ENCODE results near the gene PGLYRP2. TPM values are rescaled to one million over a fixed set of nuclear protein-coding genes. Genes with fewer than 3 reads are reported as not detected.

Gene PGLYRP2
- total RNA-seq, 2 experiments from 2014 or later: not detected

GRCh38 chr19:15421136-15421695, 58.1 kb downstream of the PGLYRP2 start:
- ChIA-PET CTCF (interaction anchor here (1.0 to 4.1 kb wide), 3 partner anchors 12 to 134 kb away, joined by 4 to 105 read pairs (median 21); partner anchors contain the start of gene RASAL3), POLR2A (interaction anchor here (1.5 to 4.8 kb wide), 6 partner anchors 12 to 135 kb away, joined by 4 to 99 read pairs (median 69); partner anchors contain the start of gene RASAL3)
- Histone ChIP-seq H3K27me3 (ENCODE audit: control insufficient read depth in 1 of 2, insufficient read depth in 2 of 2, low read length in 2 of 2) (no peaks in the 10 kb centered on the region), H3K4me3 (ENCODE audit: low read length) (no peak overlapping the region), H3K4me1 (ENCODE audit: insufficient read depth, low read length) (peaks cover 28% of the 10 kb centered on the region), H3K36me3 (ENCODE audit: insufficient read depth, low read length) (peaks cover 36% of the 10 kb centered on the region), H3K27ac (ENCODE audit: low read depth in 1 of 2, low read length in 2 of 2) (no peak overlapping the region), H3K9me3 (ENCODE audit: control insufficient read depth in 1 of 2, insufficient read depth in 1 of 2, low read length in 2 of 2) (peaks cover 0 to 11% of the 10 kb centered on the region in 2 experiments)
- peaks cover 46% of the 10 kb centered on the region for H3K36me3 Mint-ChIP-seq (ENCODE audit: low read depth)
- no peaks in the 10 kb centered on the region for H3K9me3 Mint-ChIP-seq
- H3K27me3 Mint-ChIP-seq: no peaks in the 10 kb centered on the region
- no peak overlapping the region for H3K27ac Mint-ChIP-seq
- ATAC-seq (ENCODE audit: poor library complexity): no peak
- peaks cover 35% of the 10 kb centered on the region for H3K4me1 Mint-ChIP-seq (ENCODE audit: low read depth)
- no peak overlapping the region for H3K4me3 Mint-ChIP-seq
- intact Hi-C loops (cut with DNase I, micrococcal nuclease): loop anchor here in 1 of 2 experiments (2.0 kb wide), 1 partner anchor 330 kb away; no protein-coding TSS in a partner anchor
- no peak for DNase-seq
- TF ChIP-seq, protein P1, sequence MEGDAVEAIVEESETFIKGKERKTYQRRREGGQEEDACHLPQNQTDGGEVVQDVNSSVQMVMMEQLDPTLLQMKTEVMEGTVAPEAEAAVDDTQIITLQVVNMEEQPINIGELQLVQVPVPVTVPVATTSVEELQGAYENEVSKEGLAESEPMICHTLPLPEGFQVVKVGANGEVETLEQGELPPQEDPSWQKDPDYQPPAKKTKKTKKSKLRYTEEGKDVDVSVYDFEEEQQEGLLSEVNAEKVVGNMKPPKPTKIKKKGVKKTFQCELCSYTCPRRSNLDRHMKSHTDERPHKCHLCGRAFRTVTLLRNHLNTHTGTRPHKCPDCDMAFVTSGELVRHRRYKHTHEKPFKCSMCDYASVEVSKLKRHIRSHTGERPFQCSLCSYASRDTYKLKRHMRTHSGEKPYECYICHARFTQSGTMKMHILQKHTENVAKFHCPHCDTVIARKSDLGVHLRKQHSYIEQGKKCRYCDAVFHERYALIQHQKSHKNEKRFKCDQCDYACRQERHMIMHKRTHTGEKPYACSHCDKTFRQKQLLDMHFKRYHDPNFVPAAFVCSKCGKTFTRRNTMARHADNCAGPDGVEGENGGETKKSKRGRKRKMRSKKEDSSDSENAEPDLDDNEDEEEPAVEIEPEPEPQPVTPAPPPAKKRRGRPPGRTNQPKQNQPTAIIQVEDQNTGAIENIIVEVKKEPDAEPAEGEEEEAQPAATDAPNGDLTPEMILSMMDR (IDR thresholded peaks at IDR 0.05): no peak

DNA sequence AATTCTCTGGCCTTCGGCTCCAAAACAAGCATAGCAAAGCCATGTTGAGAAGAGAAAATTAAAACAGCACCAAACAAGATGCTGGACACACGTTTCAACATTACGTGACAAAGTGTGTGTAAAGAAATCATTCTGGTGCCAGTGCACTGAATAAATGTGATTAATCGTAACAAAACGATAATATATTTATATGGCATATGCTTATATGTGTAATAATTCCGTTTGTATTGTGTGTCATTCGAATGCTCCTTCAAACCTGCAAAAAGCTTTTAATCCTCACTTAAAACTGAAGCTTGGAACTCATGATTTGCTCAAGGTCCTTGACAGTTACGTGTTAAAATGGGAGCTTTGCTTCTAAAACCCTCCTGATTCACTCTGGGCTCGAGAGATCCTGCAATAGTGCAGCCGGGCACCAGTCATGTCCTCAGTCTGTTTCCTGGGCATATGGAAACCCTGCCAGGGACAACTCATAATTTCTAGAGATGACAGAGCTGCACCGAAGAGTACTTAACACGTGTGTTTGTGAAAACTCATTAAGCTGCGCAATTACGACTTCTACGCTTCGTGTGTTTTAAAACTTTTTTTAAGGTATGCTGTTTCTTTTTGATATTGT, 59.8 kb downstream of the PGLYRP2 start:
- Mint-ChIP-seq H3K4me1 (ENCODE audit: low read depth) (peaks cover 44% of the 10 kb centered on the region), H3K9me3 (no peaks in the 10 kb centered on the region), H3K27me3 (no peaks in the 10 kb centered on the region), H3K27ac (peak overlapping the region; percentile 92), H3K4me3 (peak overlapping the region; percentile 94), H3K36me3 (ENCODE audit: low read depth) (peaks cover 48% of the 10 kb centered on the region)
- H3K36me3 ChIP-seq (ENCODE audit: insufficient read depth, low read length): peaks cover 28% of the 10 kb centered on the region
- no peaks in the 10 kb centered on the region for H3K27me3 ChIP-seq (ENCODE audit: control insufficient read depth in 1 of 2, insufficient read depth in 2 of 2, low read length in 2 of 2)
- H3K27ac ChIP-seq (ENCODE audit: low read depth in 1 of 2, low read length in 2 of 2): no peak overlapping the region
- POLR2A ChIA-PET: interaction anchor here (0.7 to 8.2 kb wide), 44 partner anchors 10 to 730 kb away, joined by 3 to 208 read pairs (median 5); partner anchors contain the start of genes AKAP8, BRD4, HSH2D and RASAL3
- peaks cover 0 to 11% of the 10 kb centered on the region in 2 experiments for H3K9me3 ChIP-seq (ENCODE audit: control insufficient read depth in 1 of 2, insufficient read depth in 1 of 2, low read length in 2 of 2)
- H3K4me1 ChIP-seq (ENCODE audit: insufficient read depth, low read length): peaks cover 37% of the 10 kb centered on the region
- DNase-seq (no peak), ATAC-seq (ENCODE audit: poor library complexity) (no peak)
- peak overlapping the region; percentile 11 for H3K4me3 ChIP-seq (ENCODE audit: low read length)
- TF ChIP-seq, protein P1 (IDR thresholded peaks at IDR 0.05): peak; percentile 50
- intact Hi-C loops (cut with DNase I, micrococcal nuclease): loop anchor here (1.0 to 5.0 kb wide), 12 partner anchors 13 to 329 kb away; partner anchors contain the start of genes AKAP8 (in 1 of the 2) and BRD4 (in 1 of the 2)
- CTCF ChIA-PET: interaction anchor here (0.6 to 4.1 kb wide), 29 partner anchors 9 to 328 kb away, joined by 3 to 105 read pairs (median 5); partner anchors contain the start of genes AKAP8, RASAL3 and WIZ

Small RNA genes within 50 kb of the gene (microRNA-seq; reads per million reads assigned to microRNA genes)
- not detected for gene MIR1470 (ENCODE audit: borderline microRNAs expressed, borderline replicate concordance)

Other genes with a start within 250 kb of the PGLYRP2 start
- not detected for gene EPHX3, start 247.1 kb downstream of the PGLYRP2 start, total RNA-seq
- gene BRD4, start 147.0 kb downstream of the PGLYRP2 start, total RNA-seq: 100 to 1,000 TPM; 101 to 102 TPM
- 10 to 100 TPM; 87.5 to 90.1 TPM for gene AKAP8, start 99.7 kb downstream of the PGLYRP2 start, total RNA-seq
- 100 to 1,000 TPM; 157 to 162 TPM for gene AKAP8L, start 60.5 kb downstream of the PGLYRP2 start, total RNA-seq
- gene WIZ, start 29.5 kb downstream of the PGLYRP2 start, total RNA-seq: 10 to 100 TPM; 12.9 to 14.3 TPM
- 10 to 100 TPM; 91.8 to 92.8 TPM for gene RASAL3, start 15.0 kb downstream of the PGLYRP2 start, total RNA-seq
- gene CYP4F22, start 29.0 kb upstream of the PGLYRP2 start, total RNA-seq: under 1 TPM; 0.19 to 0.28 TPM
- gene CYP4F8, start 135.7 kb upstream of the PGLYRP2 start, total RNA-seq: not detected
- not detected for gene CYP4F3, start 161.4 kb upstream of the PGLYRP2 start, total RNA-seq
- gene CYP4F12, start 193.6 kb upstream of the PGLYRP2 start, total RNA-seq: 1 to 10 TPM in 1 of 2 experiments, under 1 TPM in 1; 0.75 to 1.0 TPM
- not detected for gene OR10H2, start 248.5 kb upstream of the PGLYRP2 start, total RNA-seq

All from CD4-positive, alpha-beta T cell (primary cell).